CD4-positive, alpha-beta T cell treated with Interleukin-15 for 1 hour (primary cell): ENCODE measurements around the gene SGK1.
"Not testable (repeated sequence)": the region's sequence is repeated elsewhere in the genome, so short reads cannot be mapped to it uniquely, and the experiment has no call there.

Experiments used
- DNase-seq: peaks from one replicate; pipeline ENCODE4 v3.0.0-alpha.2; 2020

Gene SGK1

GRCh38 chr6:134326192-134326591 is 8.3 kb upstream of the SGK1 start:
- not testable (repeated sequence) for DNase-seq

DNA sequence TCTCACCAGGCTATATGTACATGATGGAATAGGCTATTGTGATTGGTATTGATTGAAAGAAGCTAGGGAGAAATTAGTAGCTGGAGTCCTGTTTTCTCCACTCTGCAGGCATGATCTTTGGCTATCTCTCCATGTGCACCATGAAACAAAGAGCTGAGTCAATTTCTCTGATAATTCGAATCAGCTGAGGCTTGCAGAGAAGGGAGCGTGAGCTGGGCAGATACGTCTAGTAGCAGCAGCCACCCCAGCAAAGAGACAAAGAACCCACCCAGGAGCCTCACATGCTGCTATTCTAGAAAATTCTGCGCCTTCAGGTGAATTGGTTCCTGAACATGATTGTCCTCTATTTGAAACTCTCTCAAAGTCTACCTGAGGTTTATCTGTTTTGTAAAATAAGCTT is 6.9 kb upstream of the SGK1 start:
- no peak for DNase-seq

- no peak for DNase-seq
Measured at GRCh38 chr6:134324141-134324540, 6.2 kb upstream of the SGK1 start.

DNA sequence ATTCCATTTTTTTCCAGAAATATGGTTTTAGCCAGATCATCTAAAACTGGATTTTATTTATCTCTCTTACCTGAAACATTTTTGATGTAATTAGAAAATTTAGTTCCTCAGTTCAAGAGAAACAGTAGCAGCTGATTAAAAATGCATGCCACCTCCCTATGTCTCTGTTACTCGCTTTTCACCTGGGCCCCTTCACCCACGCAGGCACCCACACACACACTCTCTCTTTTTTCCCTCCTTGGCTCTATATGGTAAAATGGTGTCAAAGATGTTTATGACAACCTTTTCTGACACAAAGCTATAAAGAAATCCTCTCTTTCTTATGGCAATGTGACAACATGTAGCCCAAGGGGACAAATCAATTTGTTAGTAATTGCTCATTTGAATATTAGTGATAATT is 5.8 kb upstream of the SGK1 start:
- DNase-seq, result no peak

DNA sequence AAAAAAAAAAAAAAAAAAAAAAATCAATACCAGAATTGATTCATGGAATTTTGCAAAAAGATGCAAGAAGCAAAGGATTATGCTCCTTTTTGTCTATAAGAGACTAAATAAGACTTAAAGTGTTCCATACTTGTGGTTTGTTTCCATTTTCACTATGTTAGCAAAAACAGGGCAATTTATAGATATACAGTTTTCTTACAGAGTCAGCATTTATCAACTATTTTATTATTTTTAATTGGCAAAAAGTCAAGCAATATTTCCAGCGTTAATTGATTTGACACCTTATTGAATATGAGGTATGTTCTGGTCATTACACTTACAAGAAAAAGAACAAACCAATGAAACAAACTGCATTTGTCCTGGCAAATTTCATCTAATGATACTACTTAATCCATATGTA is 5.4 kb upstream of the SGK1 start:
- DNase-seq, result no peak

- DNase-seq, result no peak
Measured at GRCh38 chr6:134322216-134322615, 4.3 kb upstream of the SGK1 start.

DNA sequence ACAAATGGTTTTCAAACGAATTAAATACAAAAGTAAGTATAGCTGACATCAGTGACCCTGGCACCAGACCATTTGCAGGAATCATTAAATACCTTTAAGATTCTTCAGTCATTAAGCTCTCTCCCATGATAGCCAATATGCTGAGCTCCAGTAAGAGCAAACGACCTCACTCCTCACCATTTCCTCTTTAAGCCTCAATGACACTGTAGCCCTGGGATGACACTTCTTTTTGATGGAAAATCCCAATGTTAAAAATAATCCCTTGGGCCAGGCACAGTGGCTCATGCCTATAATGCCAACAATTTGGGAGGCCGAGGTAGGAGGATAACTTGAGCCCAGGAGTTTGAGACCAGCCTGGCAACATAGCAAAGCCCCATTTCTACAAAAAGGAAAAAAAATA is 3.3 kb upstream of the SGK1 start:
- no peak for DNase-seq

- DNase-seq, result not testable (repeated sequence)
Measured at GRCh38 chr6:134319686-134320085, 1.8 kb upstream of the SGK1 start.

DNA sequence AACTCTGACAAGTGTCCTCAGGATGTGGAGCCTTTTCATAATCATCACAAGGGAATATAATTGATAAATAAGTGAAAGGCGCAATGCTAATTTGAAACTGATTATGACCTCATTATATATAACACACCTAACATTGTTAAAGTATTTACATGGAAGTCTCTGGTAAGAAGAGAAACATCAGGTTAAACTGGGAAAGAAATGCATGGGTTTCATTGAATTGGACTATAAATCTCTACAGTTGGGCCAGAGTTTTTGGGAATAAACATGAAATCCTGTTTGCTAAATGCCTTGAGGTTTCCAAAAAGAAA is 1.0 kb upstream of the SGK1 start:
- DNase-seq, result no peak

GRCh38 chr6:134318236-134318973 is 493 bp upstream of the SGK1 start:
- no peak for DNase-seq

GRCh38 chr6:134316733-134317431 is 1.0 kb downstream of the SGK1 start:
- no peak for DNase-seq

GRCh38 chr6:134315974-134316441 is 1.9 kb downstream of the SGK1 start:
- no peak for DNase-seq

- no peak for DNase-seq
Measured at GRCh38 chr6:134315189-134315588, 2.7 kb downstream of the SGK1 start.

DNA sequence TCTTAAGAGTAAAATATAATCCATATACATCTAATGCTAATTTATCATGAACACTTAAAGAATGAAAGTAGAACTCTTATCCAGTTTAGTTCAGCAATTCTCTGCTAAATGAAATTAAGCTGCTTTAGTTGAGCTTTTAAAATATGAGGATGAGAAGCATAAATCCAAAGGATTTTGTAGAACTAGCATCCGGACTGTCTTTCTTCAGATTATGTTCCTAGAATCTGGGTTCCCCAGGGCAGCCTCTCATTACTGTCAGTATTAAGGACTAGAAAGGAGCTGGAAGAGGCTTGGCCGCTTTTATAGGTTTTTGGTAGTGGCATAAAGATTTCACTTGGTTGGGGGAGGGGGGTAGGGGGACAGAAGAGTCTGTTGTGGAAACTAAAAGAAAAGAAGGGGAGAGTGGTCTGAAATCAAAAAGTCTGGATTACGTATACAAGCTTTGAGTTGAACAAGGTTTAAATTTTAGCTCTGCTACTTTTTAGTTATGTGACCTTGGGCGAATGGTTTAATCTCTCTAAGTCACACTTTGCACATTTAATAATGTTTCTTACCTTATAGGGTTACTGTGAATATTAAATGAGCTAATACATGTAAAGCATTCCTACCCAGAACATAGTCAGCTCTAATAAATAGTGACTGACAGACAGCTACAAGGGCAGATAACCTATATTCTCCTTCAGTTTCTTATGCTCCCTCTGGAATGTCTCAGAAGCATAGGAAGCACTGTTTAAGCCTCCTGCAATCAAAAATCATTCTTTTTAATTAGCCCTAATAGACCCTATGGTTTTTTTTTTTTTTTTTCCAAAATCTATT is 3.7 kb downstream of the SGK1 start:
- DNase-seq, result no peak

GRCh38 chr6:134312038-134312660 is 5.8 kb downstream of the SGK1 start:
- DNase-seq, result no peak

DNA sequence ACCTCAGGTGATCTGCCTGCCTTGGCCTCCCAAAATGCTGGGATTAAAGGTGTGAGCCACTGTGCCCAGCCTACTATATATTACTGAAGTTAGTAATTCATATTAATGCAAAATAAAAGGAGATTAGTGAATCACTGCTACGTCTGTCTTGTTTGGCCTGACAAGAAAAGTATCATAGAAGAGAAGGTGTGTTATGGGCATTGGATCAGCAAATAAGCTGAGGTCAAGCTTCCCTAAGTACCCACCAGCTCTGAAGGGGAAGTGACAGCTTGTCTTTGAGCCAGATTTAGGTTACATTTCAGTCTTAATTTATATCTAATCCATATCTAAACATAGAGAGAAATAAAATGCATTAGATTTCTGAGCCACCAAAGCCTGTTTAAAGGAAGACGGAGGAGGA is 7.1 kb downstream of the SGK1 start:
- DNase-seq, result no peak

DNA sequence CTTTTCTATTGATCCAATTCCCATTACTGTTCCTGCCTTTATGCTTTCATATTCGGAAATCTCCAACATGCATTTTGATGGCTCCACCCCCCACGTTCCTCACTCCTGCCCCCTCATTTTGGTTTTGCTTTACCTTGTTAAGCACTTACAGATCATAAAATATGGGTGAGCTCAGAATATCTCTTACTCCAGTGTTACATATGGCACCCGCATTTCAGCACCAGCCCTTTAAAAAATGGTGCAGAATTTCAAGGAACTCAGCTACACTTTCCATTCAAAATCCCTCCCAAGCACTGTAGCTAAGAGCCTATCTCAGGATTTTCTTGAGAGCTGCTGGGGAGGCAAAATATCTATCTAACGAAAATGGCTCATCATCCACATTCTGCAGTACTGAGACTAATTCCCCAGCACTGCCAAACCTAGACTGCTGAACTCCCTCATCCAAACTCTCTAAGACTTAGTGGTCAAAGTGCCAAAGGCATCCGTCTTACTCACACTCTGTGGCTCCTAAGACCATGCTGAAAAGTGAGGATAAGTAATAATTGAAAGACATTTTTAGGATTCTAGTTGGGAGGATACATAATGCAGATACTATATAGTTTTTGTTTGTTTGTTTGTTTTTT is 7.8 kb downstream of the SGK1 start:
- no peak for DNase-seq

GRCh38 chr6:134309227-134309626 is 8.7 kb downstream of the SGK1 start:
- DNase-seq, result no peak

DNA sequence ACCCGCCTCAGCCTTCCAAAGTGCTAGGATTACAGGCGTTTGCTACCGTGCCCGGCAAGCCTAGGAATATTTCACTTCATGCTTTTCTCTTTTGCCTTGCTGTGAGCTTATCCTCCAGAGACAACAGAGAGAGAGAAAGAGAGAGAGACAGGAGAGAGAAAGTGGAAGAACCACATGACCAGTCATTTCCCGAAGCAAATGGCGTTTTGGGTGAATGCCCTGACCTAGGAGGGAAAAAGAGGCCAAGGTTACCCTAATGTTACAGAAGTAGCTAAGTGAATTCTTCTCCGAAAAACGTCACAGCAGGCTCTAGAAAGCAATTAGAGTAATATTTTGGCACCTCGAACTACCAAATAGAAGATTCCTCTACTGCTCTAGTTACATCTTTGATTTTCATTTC is 9.1 kb downstream of the SGK1 start:
- no peak for DNase-seq

DNA sequence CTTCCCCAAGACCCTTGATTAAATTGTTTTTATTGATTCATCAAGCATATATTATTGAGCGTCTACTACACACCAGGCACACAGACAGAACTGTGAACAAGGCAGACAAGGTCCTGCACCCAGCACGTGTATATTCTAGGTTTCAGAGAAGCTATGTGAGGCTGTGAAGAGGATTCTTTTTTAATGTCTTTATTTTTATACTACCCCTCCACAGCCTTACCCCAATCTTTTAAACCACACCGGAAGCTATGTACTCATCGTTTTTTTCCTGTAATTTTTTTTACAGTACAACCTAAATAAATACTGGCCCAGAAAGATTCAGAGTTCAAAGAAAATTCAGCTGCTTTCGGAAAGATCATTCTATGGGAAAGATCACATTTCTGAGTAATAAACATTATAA is 10.0 kb downstream of the SGK1 start:
- no peak for DNase-seq

DNA sequence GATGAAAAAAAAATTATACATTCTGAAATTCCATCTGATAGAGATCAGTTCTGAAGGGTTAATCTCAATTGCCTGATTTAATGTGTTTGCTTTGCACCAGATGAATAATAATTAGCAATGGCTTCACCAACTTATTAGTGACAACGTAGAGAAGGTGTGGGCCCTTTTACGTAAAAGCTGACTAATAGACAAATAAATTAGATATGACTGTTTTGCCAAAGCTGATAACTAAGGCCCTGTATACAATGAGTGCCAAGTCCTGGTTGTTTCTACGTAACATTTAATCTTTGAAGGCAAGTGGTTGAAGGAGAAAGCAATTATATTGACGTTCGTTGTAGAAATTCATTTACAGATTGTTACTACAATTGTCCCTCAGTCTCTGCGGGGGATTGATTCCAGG is 10.8 kb downstream of the SGK1 start:
- DNase-seq, result no peak

- not testable (repeated sequence) for DNase-seq
Measured at GRCh38 chr6:134304381-134304780, 13.5 kb downstream of the SGK1 start.

- DNase-seq, result no peak
Measured at GRCh38 chr6:134303891-134304290, 14.0 kb downstream of the SGK1 start.
